Measurements from ENCODE around the gene PNKP. TPM values are rescaled to one million over a fixed set of nuclear protein-coding genes. Genes with fewer than 3 reads are reported as not detected.

The PNKP gene
- polyA plus RNA-seq, 1 experiment = 13.0 TPM

DNA sequence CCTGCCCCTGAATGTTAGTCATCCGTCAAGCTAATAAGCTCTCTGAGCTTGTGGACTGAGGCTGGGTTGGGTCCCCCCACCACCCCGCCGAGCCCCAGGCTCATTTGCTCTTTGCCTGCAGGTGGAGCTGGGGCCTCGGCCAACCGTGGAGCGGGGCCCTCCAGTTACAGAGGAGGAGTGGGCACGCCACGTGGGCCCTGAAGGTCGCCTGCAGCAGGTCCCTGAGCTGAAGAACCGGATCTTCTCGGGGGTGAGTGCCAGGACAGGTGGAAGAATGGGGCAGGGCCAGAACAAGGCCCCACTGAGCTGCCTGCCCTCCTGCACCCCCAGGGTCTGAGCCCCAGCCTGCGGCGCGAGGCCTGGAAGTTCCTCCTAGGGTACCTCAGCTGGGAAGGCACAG is 15.3 kb upstream of the PNKP start:
- H3K27me3 ChIP-seq (ENCODE audit: control insufficient read depth, insufficient read depth, low read length) = no peaks in the 10 kb centered on the region
- H3K9me3 ChIP-seq (ENCODE audit: control insufficient read depth, insufficient read depth, low read length) = peaks cover 13% of the 10 kb centered on the region
- ChIA-PET CTCF (no interaction called here), POLR2A (interaction anchor here (0.6 kb wide), 1 partner anchor 10 kb away, joined by 11 read pairs; no protein-coding TSS in a partner anchor)
- DNase-seq (ENCODE audit: low read depth, low spot score) = no peak
- TF ChIP-seq, protein P1, sequence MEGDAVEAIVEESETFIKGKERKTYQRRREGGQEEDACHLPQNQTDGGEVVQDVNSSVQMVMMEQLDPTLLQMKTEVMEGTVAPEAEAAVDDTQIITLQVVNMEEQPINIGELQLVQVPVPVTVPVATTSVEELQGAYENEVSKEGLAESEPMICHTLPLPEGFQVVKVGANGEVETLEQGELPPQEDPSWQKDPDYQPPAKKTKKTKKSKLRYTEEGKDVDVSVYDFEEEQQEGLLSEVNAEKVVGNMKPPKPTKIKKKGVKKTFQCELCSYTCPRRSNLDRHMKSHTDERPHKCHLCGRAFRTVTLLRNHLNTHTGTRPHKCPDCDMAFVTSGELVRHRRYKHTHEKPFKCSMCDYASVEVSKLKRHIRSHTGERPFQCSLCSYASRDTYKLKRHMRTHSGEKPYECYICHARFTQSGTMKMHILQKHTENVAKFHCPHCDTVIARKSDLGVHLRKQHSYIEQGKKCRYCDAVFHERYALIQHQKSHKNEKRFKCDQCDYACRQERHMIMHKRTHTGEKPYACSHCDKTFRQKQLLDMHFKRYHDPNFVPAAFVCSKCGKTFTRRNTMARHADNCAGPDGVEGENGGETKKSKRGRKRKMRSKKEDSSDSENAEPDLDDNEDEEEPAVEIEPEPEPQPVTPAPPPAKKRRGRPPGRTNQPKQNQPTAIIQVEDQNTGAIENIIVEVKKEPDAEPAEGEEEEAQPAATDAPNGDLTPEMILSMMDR (IDR thresholded peaks at IDR 0.05; ENCODE audit: low read depth, low read length) = no peak
- H3K27ac ChIP-seq (ENCODE audit: low read depth, low read length) = no peak overlapping the region
- H3K4me3 ChIP-seq (ENCODE audit: low read depth, low read length) = no peak overlapping the region

DNA sequence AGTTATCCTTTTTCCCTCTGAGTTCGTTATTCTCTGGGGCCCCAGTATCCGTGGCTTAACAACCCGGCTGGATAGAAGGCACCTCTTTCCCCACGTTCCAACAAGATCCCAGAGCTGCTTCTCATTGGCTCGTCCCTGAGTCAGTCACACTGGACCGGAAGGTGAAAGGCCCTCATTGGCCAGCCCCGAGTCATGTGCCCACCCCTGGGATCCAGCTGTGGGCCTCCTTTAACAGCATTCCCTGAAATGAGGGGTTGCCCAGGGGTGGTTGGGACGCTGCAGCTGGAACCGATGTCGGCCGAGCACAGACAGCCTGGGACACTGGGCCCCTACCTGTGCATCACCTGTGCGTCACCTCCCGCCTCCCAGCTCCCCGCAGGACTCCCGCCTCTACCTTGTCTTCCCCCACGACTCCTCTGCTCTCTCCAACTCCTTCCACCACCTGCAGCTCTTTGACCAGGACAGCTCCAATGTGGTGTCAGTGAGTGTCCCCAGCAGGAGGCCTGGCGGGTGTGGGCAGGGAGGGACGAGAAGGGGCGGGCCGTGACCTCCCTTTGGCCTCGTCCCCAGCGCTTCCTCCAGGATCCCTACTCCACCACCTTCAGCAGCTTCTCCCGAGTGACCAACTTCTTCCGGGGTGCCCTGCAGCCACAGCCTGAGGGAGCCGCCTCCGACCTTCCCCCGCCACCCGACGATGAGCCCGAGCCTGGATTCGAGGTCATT is 14.5 kb upstream of the PNKP start:
- H3K9me3 ChIP-seq (ENCODE audit: control insufficient read depth, insufficient read depth, low read length) = peaks cover 13% of the 10 kb centered on the region
- TF ChIP-seq, protein P1 (IDR thresholded peaks at IDR 0.05; ENCODE audit: low read depth, low read length) = no peak
- CTCF ChIA-PET = no interaction called here
- POLR2A ChIA-PET = no interaction called here
- no peak overlapping the region for H3K27ac ChIP-seq (ENCODE audit: low read depth, low read length)
- no peak overlapping the region for H3K4me3 ChIP-seq (ENCODE audit: low read depth, low read length)
- no peak for DNase-seq (ENCODE audit: low read depth, low spot score)
- no peaks in the 10 kb centered on the region for H3K27me3 ChIP-seq (ENCODE audit: control insufficient read depth, insufficient read depth, low read length)

DNA sequence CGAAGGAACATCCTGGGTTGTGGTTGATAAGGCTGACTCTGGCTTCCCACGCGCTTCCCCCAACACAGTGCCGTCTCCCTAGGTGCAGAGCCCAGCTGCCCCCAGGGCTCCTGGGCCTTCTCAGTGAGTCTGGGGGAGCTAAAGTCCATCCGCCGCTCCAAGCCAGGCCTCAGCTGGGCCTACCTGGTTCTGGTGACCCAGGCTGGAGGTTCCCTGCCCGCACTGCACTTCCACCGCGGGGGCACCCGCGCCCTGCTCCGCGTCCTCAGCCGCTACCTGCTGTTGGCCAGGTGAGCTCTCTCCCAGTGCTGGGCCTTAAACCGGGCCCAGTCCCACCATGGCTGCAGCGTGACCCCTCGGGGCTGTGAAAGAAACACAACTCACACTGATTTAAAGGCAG is 13.8 kb upstream of the PNKP start:
- H3K4me3 ChIP-seq (ENCODE audit: low read depth, low read length) = no peak overlapping the region
- DNase-seq (ENCODE audit: low read depth, low spot score) = no peak
- ChIA-PET CTCF (no interaction called here), POLR2A (no interaction called here)
- peaks cover 13% of the 10 kb centered on the region for H3K9me3 ChIP-seq (ENCODE audit: control insufficient read depth, insufficient read depth, low read length)
- H3K27me3 ChIP-seq (ENCODE audit: control insufficient read depth, insufficient read depth, low read length) = no peaks in the 10 kb centered on the region
- TF ChIP-seq, protein P1 (IDR thresholded peaks at IDR 0.05; ENCODE audit: low read depth, low read length) = no peak
- H3K27ac ChIP-seq (ENCODE audit: low read depth, low read length) = no peak overlapping the region

DNA sequence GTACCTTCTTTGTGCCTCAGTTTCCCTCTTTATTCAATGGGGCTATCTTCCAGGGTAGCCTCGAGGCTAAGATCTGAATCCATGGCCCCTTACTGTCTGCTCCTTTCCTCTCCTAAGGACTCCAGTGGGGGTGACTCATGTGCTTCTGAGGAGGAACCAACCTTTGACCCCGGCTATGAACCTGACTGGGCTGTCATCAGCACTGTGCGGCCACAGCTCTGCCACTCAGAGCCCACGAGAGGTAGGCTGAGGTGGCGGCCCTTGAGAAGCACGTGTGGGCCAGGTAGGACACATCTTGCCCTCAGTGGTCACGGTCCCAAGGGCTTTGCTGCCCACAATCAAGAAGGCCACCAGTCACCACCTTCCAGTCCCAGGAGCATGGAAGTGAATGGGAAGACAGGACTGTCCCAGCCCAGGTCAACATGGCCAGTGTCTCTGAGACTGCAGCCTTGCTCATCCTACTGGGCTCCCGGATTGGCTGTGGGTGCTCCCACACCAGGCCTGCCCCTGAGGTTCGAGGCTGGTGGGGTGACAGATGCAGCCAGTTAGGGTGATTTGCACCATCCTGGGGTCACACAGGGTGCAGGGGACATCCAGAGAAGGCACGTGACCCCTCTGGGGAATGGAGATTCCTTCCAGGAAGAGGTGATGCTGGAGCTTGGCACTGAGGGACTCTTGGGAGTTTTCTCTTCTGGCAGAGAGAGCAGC is 12.9 kb upstream of the PNKP start:
- TF ChIP-seq, protein P1 (IDR thresholded peaks at IDR 0.05; ENCODE audit: low read depth, low read length) = no peak
- Histone ChIP-seq H3K9me3 (ENCODE audit: control insufficient read depth, insufficient read depth, low read length) (peaks cover 13% of the 10 kb centered on the region), H3K27me3 (ENCODE audit: control insufficient read depth, insufficient read depth, low read length) (no peaks in the 10 kb centered on the region), H3K27ac (ENCODE audit: low read depth, low read length) (peak overlapping the region; percentile 21), H3K4me3 (ENCODE audit: low read depth, low read length) (no peak overlapping the region)
- ChIA-PET POLR2A (interaction anchor here (0.7 kb wide), 1 partner anchor 11 kb away, joined by 5 read pairs; no protein-coding TSS in a partner anchor), CTCF (no interaction called here)
- no peak for DNase-seq (ENCODE audit: low read depth, low spot score)
